Pancreas (tissue), 10 donors: Measurements from ENCODE around the gene ABCC8. TPM values are rescaled to one million over a fixed set of nuclear protein-coding genes. Genes with fewer than 3 reads are reported as not detected.

Experiments
- ATAC-seq, 4 donors: fragments of 200-7000 bp; cut with Tn5 transposase; one replicate each; pipeline versions ENCODE4 v1.8.0 to v1.9.1; 2020; ENCODE audit warnings: mild to moderate bottlenecking in 4 of 4, moderate library complexity in 4 of 4
- DNase-seq, 6 donors: peaks; one replicate each; pipeline ENCODE4 v3.0.0-alpha.2; 2020
- FAIRE-seq: peaks from 2 replicates; lab custom pipeline; 2012; peaks lifted over from hg19 to GRCh38; lab: Jason Lieb, UNC
- H3K27ac ChIP-seq, 4 donors: fragments of 200-600 bp; sonication (generic); 1 replicate in 3 of 4; 2 replicates in 1 of 4; pipeline versions ENCODE4 v1.5.0 to v1.8.0; 2020
- H3K27me3 ChIP-seq, 4 donors: fragments of 200-600 bp; one replicate each; pipeline ENCODE4 v1.8.0; 2021
- H3K36me3 ChIP-seq, 3 donors: fragments of 200-600 bp; sonication (generic) in 1 of 3; one replicate each; pipeline versions ENCODE4 v1.5.0 to v1.8.0; 2020 to 2021
- H3K4me1 ChIP-seq, 3 donors: fragments of 200-600 bp; one replicate each; pipeline ENCODE4 v1.8.0; 2021
- H3K4me3 ChIP-seq, 4 donors: fragments of 200-600 bp; sonication (generic) in 2 of 4; one replicate each; pipeline versions ENCODE4 v1.5.0 to v1.8.0; 2020 to 2021
- H3K9me3 ChIP-seq, 4 donors: fragments of 200-600 bp; one replicate each; pipeline ENCODE4 v1.8.0; 2021
- WGBS, 2 donors: extraction: QIAGEN DNeasy Blood & Tissue Kit; methylation state at CpG; one replicate each; pipeline ENCODE4 v1.1.7; 2013; 5-methylcytosine and 5-hydroxymethylcytosine counted together
- intact Hi-C, 3 donors: fragments of 100-400 bp; cut with DNase I; formaldehyde crosslinking; loops; one replicate each; pipeline versions ENCODE4 v1.11.1 to v1.14.2; 2022
- polyA plus RNA-seq, 2 donors: library from polyadenylated mRNA; stranded (reverse); fragments of 200-250 nt; gene quantifications; one replicate each; pipeline ENCODE4 v1.2.3, GENCODE V29; 2013
- total RNA-seq, 6 donors: library from RNA; stranded (reverse); fragmentation: NEBNext Ultra II Directional in 4 of 6; extraction: Animal tissue kit (Norgen Biotek cat#: 25700) in 4 of 6; gene quantifications; one replicate each; pipeline versions ENCODE4 v1.2.1 to v1.2.4, GENCODE V29; 2021 to 2023
- TF ChIP-seq, protein P1 (sequence below), 4 donors: fragments of 200-600 bp; sonication (generic) in 3 of 4; IDR thresholded peaks; one replicate each; pipeline versions ENCODE4 v1.5.0 to v1.8.0; 2021; ENCODE audit warnings: antibody characterized with exemption in 4 of 4
- donor health status: healthy with polysubstance abuse.
- donor health status: DM: no; HTN: no; CAD: no; lungs with moderate emphysema.
- donor health status: DM: no; HTN: no; CAD: no.
- donor health status: control.
- donor health status: control.
- donor health status: Bipolar disorder and iron deficiency.
- donor health status: DM: yes; HTN: yes; CAD: no.
- donor health status: DM: no; HTN: no; CAD: no.
- donor health status: DM: no; HTN: no; CAD: no.
- donor health status: DM: yes; HTN: yes; CAD: no.

Gene ABCC8
- total and polyA plus RNA-seq, 8 donors: 14.9 to 917 (median 53.2) TPM

DNA sequence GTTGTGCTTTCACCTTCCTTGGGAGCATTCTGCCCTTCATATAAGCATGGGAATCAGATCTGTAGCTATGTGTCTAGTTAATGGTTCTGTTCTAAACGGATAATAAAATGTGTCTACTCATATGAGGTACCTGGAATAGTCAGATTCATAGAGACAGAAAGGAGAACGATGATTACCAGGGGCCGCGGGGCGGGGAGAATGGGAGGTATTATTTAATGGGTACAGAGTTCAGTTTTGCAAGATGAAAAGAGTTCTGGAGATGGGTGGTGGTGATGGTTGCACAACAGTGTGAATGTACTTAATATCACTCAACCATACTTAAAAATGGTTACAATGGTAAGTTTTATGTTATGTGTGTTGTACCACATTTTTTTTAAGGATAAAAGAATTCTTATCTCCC, 10.0 kb upstream of the ABCC8 start:
- Histone ChIP-seq H3K27ac (no peak overlapping the region), H3K4me1 (no peaks in the 10 kb centered on the region), H3K9me3 (no peaks in the 10 kb centered on the region), H3K27me3 (no peaks in the 10 kb centered on the region), H3K4me3 (no peak overlapping the region), H3K36me3 (no peaks in the 10 kb centered on the region)
- FAIRE-seq: no peak
- TF ChIP-seq, protein P1, sequence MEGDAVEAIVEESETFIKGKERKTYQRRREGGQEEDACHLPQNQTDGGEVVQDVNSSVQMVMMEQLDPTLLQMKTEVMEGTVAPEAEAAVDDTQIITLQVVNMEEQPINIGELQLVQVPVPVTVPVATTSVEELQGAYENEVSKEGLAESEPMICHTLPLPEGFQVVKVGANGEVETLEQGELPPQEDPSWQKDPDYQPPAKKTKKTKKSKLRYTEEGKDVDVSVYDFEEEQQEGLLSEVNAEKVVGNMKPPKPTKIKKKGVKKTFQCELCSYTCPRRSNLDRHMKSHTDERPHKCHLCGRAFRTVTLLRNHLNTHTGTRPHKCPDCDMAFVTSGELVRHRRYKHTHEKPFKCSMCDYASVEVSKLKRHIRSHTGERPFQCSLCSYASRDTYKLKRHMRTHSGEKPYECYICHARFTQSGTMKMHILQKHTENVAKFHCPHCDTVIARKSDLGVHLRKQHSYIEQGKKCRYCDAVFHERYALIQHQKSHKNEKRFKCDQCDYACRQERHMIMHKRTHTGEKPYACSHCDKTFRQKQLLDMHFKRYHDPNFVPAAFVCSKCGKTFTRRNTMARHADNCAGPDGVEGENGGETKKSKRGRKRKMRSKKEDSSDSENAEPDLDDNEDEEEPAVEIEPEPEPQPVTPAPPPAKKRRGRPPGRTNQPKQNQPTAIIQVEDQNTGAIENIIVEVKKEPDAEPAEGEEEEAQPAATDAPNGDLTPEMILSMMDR (IDR thresholded peaks at IDR 0.05): no peak
- intact Hi-C loops: no loop called here
- no peak for DNase-seq
- ATAC-seq: no peak
- WGBS, 2 donors: 71 to 78% methylated on average over 5 of the region's 5 CpGs

DNA sequence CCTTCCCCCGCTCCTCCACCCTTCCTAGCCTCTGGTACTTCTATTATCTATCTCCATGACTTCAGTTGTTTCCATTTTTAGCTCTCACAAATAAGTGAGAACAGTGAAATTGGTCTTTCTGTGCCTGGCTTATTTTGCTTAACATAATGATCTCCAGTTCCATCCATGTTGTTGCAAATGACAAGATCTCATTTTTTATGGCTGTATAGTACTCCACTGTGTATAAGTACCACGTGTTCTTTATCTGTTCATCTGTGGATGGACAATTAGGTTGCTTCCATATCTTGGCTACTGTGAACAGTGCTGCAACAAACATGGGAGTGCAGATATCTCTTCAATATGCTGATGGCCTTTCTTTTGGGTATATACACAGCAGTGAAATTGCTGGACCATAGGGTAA, 6.9 kb upstream of the ABCC8 start:
- Histone ChIP-seq H3K4me1 (no peaks in the 10 kb centered on the region), H3K36me3 (no peaks in the 10 kb centered on the region), H3K27me3 (no peaks in the 10 kb centered on the region), H3K4me3 (no peak overlapping the region), H3K27ac (no peak overlapping the region), H3K9me3 (no peaks in the 10 kb centered on the region)
- FAIRE-seq (no peak), ATAC-seq (no peak), DNase-seq (no peak)
- 69 to 77% methylated on average over 2 of the region's 2 CpGs for WGBS, 2 donors
- TF ChIP-seq, protein P1 (IDR thresholded peaks at IDR 0.05): no peak
- intact Hi-C loops: no loop called here

DNA sequence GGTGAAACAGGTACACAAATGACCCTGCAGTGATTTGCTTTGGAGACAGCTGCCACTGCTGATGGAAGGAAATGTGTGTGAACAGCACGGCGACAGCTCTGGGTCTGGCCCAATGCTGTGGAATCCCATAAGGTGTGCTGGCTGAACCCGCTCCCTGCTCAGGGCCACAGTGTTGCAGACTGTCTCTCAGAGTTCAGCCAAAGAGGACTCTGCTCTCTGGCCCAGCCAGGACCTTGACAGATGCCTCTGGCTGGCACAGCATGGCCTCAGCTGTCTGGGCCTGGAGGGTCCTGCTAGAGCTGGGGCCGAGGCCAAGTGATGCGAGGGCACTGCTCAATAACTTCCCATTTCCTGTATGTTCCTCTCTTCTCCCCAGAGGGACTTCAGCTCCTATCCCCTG, 5.3 kb upstream of the ABCC8 start:
- H3K4me3 ChIP-seq: no peak overlapping the region
- H3K27me3 ChIP-seq: no peaks in the 10 kb centered on the region
- H3K9me3 ChIP-seq: no peaks in the 10 kb centered on the region
- H3K36me3 ChIP-seq: no peaks in the 10 kb centered on the region
- TF ChIP-seq, protein P1 (IDR thresholded peaks at IDR 0.05): no peak
- FAIRE-seq: no peak
- H3K4me1 ChIP-seq: no peaks in the 10 kb centered on the region
- intact Hi-C loops: no loop called here
- no peak for ATAC-seq
- no peak overlapping the region for H3K27ac ChIP-seq
- 74 to 83% methylated on average over 5 of the region's 5 CpGs for WGBS, 2 donors
- no peak for DNase-seq

DNA sequence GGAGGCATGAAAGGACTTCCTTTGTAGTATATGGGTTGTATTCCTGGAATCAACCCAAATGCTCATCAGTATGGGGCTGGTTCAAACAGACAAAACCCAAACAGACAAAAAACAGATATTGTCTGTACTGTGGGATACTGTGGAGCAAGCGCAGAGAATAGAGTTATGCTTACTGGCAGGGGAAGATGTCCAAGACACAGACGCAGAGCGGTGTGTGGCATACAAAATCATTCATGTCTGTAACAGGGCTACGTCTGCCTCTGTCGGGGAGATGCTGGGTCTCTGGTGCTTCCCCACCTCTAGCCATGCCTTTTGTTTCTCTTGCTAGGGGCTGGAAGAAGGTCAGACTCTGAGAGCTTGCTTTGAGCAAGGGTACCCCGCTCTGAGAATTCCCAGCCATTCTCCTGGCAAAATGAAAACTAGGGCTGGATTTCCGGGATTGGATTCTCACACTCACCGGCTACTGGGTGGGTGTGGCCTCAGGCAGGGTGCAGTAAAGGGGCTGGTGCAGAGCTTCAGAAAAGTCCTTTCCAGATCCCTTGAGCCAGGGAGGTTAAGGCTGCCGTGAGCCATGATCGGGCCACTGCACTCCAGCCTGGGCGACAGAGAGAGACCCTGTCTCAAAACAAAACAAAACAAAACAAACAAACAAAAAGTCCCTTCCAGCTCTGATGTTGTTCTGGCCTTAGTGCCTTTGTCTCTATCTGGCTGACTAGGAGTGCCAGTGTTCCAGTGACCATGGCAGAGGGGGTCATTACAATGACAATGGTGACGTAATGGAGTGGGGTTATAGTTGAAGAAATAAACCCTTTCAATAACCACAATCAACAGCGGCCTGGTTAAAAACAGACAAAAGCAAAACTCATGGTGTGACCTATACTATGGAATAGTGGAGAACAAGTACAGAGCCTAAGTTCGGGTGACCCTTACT, 2.9 kb upstream of the ABCC8 start:
- intact Hi-C loops: no loop called here
- WGBS, 2 donors: 29 to 30% methylated on average over 14 of the region's 14 CpGs
- TF ChIP-seq, protein P1 (IDR thresholded peaks at IDR 0.05): no peak
- Histone ChIP-seq H3K27me3 (peaks cover 0 to 7% (median 3%) of the 10 kb centered on the region in 4 donors), H3K4me1 (no peaks in the 10 kb centered on the region), H3K27ac (no peak overlapping the region), H3K36me3 (no peaks in the 10 kb centered on the region), H3K4me3 (peak overlapping the region in 1 of 4 donors; percentile 15), H3K9me3 (no peaks in the 10 kb centered on the region)
- FAIRE-seq (no peak), ATAC-seq (peak; percentile 76 to 90 (median 76)), DNase-seq (peak in 2 of 6 donors; percentile 31 to 60)

DNA sequence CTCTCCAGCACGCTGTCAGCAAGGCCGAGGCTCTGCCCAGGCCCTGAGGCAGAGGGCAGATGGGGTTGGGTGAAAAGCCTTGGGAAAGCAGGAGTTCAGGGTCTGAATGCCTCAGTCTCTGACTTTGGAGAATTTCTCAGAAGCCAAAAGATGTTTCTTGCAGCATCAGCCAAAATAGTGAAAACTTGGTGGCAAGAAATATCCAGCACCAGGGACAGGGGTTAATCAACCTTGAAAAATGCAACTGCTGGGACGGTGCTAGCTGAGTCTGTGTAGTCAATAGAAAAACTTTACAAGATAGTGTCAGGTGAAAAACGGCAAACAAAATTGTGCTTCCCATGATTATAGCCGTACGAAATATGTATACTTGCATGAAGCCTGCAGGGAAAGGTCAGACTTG, 1.4 kb upstream of the ABCC8 start:
- ATAC-seq (no peak), FAIRE-seq (no peak), DNase-seq (no peak)
- no peaks in the 10 kb centered on the region for H3K9me3 ChIP-seq
- WGBS, 2 donors: 45 to 50% methylated on average over 6 of the region's 6 CpGs
- peaks cover 0 to 7% (median 3%) of the 10 kb centered on the region in 4 donors for H3K27me3 ChIP-seq
- no peak overlapping the region for H3K4me3 ChIP-seq
- TF ChIP-seq, protein P1 (IDR thresholded peaks at IDR 0.05): no peak
- no peak overlapping the region for H3K27ac ChIP-seq
- intact Hi-C loops: no loop called here
- H3K36me3 ChIP-seq: no peaks in the 10 kb centered on the region
- H3K4me1 ChIP-seq: no peaks in the 10 kb centered on the region
